ENCODE data around the gene CCDC88B.

- TF ChIP-seq CTCF (IDR thresholded peaks at IDR 0.05; ENCODE audit: low read depth, low read length) (no peak), EZH2phosphoT487 (IDR thresholded peaks at IDR 0.05; ENCODE audit: low read depth) (no peak)
Measured at GRCh38 chr11:64333556-64333955, 6.4 kb upstream of the CCDC88B start.

Measured in OCI-LY3 (cell line).